NCI-H128 (cell line): Measurements from ENCODE around the gene TIMM10B.
"Not testable (repeated sequence)": the region's sequence is repeated elsewhere in the genome, so short reads cannot be mapped to it uniquely, and the experiment has no call there.

Experiments used
- DNase-seq: peaks from one replicate; lab custom pipeline; 2025; ENCODE audit not compliant: unreplicated experiment; lab: John Stamatoyannopoulos, UW

TIMM10B gene

GRCh38 chr11:6504166-6504565 lies 22.9 kb downstream of the TIMM10B start:
- no peak for DNase-seq

DNA sequence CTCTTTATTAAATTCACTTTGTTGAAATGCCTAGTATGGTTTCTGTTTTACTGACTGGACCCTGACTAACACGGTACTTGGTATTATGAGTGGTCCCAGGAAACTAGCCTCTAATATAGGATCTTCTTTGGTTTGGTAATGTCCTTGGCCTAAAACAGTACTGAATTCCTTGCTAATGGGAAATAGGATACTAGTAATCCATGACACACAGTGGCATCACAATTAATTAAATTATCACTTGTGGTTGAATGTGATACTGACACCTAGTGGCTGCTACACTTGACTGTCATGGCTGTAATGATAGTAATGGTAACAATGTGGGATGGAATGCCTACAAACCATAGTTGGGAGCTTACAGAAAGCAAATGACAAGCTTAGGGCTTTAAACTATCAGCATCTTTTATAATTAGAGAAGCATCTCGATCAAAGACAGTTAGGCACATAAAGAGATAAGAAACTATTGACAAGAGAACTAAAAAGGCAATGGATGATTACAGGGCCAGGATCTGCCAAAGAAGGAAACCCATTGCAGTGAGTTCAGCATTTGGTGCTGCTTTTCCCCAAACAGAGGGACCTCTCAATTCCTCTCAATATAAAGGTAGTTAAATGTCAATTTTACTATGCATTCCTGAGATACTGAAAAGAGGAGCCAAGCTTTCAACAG lies 24.4 kb downstream of the TIMM10B start:
- no peak for DNase-seq

GRCh38 chr11:6516865-6517264 lies 35.6 kb downstream of the TIMM10B start:
- no peak for DNase-seq

- no peak for DNase-seq
Observed at GRCh38 chr11:6520265-6520664, 39.0 kb downstream of the TIMM10B start.

- DNase-seq = not testable (repeated sequence)
Observed at GRCh38 chr11:6521946-6522345, 40.6 kb downstream of the TIMM10B start.

GRCh38 chr11:6523253-6523652 lies 42.0 kb downstream of the TIMM10B start:
- DNase-seq = no peak

GRCh38 chr11:6526411-6527135 lies 45.3 kb downstream of the TIMM10B start:
- no peak for DNase-seq

- DNase-seq = no peak
Observed at GRCh38 chr11:6529266-6529665, 48.0 kb downstream of the TIMM10B start.

DNA sequence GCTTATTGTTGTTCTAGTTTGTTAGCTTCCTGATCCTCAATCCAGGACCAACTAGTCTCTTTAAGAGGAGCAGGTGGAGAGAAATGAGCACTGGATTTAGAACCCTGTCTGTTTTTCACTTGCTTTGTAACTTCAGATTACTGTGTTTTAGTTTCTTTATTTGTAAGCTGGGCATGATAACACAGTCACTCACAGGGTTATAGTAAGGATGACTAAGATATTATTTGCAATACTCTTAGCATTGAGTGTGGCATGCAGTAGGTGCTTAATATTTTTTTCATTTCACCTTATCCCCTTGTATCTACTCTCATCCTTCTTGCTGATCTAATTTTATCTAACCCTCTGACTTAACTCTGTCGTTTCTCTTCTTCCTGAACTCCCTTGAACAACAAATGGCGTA lies 49.5 kb downstream of the TIMM10B start:
- no peak for DNase-seq

DNA sequence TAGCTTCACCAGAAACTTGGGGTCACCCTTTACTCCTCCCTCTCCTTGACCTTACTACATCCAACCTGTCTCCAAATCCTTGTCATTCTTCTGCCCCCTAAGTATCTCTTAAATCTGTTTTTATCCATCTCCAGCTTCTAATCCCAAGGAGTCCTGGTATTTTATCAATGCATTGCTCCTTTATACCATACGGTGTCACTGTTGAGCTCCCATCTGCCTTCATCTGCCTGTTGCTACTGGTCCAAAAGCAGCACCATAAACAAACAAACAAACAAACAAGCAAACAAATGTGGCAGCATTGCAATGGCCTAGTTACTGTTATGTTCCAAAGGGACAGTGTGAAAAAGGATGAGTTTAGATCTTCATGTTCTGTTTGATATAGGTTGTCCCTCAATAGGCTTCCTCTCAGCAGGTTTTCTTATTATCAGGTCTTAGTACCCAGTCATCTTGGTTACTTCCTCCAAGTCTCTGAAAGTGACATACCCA lies 50.0 kb downstream of the TIMM10B start:
- DNase-seq = no peak
